Spleen (tissue), 11 donors: ENCODE data around the gene HNRNPC. TPM values are rescaled to one million over a fixed set of nuclear protein-coding genes. Genes with fewer than 3 reads are reported as not detected.

Source experiments
- DNase-seq: peaks from one replicate; pipeline ENCODE4 v3.0.0-alpha.2; 2020
- H3K27ac ChIP-seq, 8 donors: fragments of 200-600 bp; sonication (generic) in 7 of 8; 1 replicate in 4 of 8; 2 replicates in 4 of 8; pipeline versions ENCODE4 v1.5.0 to v1.8.0; 2016 to 2021; ENCODE audit warnings: inconsistent platforms in 4 of 8, mild to moderate bottlenecking in 4 of 8, moderate library complexity in 1 of 8
- H3K27me3 ChIP-seq, 7 donors: fragments of 200-600 bp; sonication (generic) in 6 of 7; replicated peaks in 1 of 7; 1 replicate in 4 of 7; 2 replicates in 3 of 7; pipeline versions ENCODE4 v1.5.0 to v1.8.0; 2016 to 2021; ENCODE audit warnings: inconsistent platforms in 3 of 7, mild to moderate bottlenecking in 1 of 7
- H3K36me3 ChIP-seq, 6 donors: fragments of 200-600 bp; sonication (generic) in 5 of 6; 1 replicate in 4 of 6; 2 replicates in 2 of 6; pipeline versions ENCODE4 v1.5.0 to v1.8.0; 2016 to 2021; ENCODE audit warnings: inconsistent platforms in 2 of 6
- H3K4me1 ChIP-seq, 6 donors: fragments of 200-600 bp; sonication (generic) in 5 of 6; 1 replicate in 3 of 6; 2 replicates in 3 of 6; pipeline versions ENCODE4 v1.5.0 to v1.8.0; 2016 to 2021; ENCODE audit warnings: inconsistent platforms in 3 of 6
- H3K4me3 ChIP-seq, 8 donors: fragments of 200-600 bp; sonication (generic) in 7 of 8; 1 replicate in 4 of 8; 2 replicates in 4 of 8; pipeline versions ENCODE4 v1.5.0 to v1.8.0; 2016 to 2021; ENCODE audit warnings: inconsistent platforms in 4 of 8, mild to moderate bottlenecking in 4 of 8, moderate library complexity in 2 of 8
- H3K9me3 ChIP-seq, 8 donors: fragments of 200-600 bp; sonication (generic) in 7 of 8; 1 replicate in 4 of 8; 2 replicates in 4 of 8; pipeline versions ENCODE4 v1.5.0 to v1.8.0; 2016 to 2021; ENCODE audit warnings: inconsistent platforms in 4 of 8
- CTCF ChIP-seq, 11 experiments: fragments of 200-600 bp in 7 of 11; fragments of 450-650 bp in 4 of 11; sonication (generic) in 4 of 11; IDR thresholded peaks in 8 of 11; conservative IDR thresholded peaks in 3 of 11; 1 replicate in 7 of 11; 2 replicates in 4 of 11; pipeline versions ENCODE4 v1.4.0 to v1.8.0; 2016 to 2021; ENCODE audit warnings: antibody characterized with exemption in 11 of 11, inconsistent platforms in 4 of 11, mild to moderate bottlenecking in 1 of 11
- POLR2A ChIP-seq, 3 donors: fragments of 450-650 bp; IDR thresholded peaks; one replicate each; pipeline ENCODE4 v1.5.1; 2017; ENCODE audit warnings: antibody characterized with exemption in 3 of 3, mild to moderate bottlenecking in 1 of 3
- POLR2AphosphoS5 ChIP-seq, 3 donors: sonication (generic); formaldehyde crosslinking; IDR thresholded peaks; one replicate each; pipeline ENCODE4 v1.5.1; 2017; ENCODE audit warnings: antibody characterized with exemption in 3 of 3
- WGBS, 5 donors: extraction: QIAGEN DNeasy Blood & Tissue Kit in 3 of 5; methylation state at CpG; one replicate each; pipeline versions ENCODE4 v1.1.5 to v1.1.7; 2013 to 2018; 5-methylcytosine and 5-hydroxymethylcytosine counted together
- intact Hi-C: fragments of 100-400 bp; cut with DNase I; formaldehyde crosslinking; loops from one replicate; pipeline ENCODE4 v1.15.0; 2023; ENCODE audit warnings: low total_unique reads
- polyA plus RNA-seq, 3 donors: library from polyadenylated mRNA; stranded (reverse); fragments of 200-250 nt; gene quantifications; one replicate each; pipeline ENCODE4 v1.2.1, GENCODE V29; 2013
- total RNA-seq, 7 donors: library from RNA; depleted of rRNA in 3 of 7; stranded (reverse); fragments of >200 nt in 3 of 7; fragmentation: NEBNext Ultra II Directional in 4 of 7; extraction: Animal tissue kit (Norgen Biotek cat#: 25700) in 4 of 7; gene quantifications; one replicate each; pipeline versions ENCODE4 v1.1.0 to v1.2.1, GENCODE V29; 2016 to 2021
- donor health status: healthy with polysubstance abuse.
- donor health status: DM: no; HTN: no; CAD: no; lungs with moderate emphysema.
- donor health status: DM: no; HTN: no; CAD: no.
- donor health status: Bipolar disorder and iron deficiency.
- donor health status: healthy.
- donor health status: DM: no; HTN: no; CAD: no.
- donor health status: DM: yes; HTN: yes; CAD: no.

The HNRNPC gene
- total and polyA plus RNA-seq, 10 donors = 374 to 824 (median 517) TPM

DNA sequence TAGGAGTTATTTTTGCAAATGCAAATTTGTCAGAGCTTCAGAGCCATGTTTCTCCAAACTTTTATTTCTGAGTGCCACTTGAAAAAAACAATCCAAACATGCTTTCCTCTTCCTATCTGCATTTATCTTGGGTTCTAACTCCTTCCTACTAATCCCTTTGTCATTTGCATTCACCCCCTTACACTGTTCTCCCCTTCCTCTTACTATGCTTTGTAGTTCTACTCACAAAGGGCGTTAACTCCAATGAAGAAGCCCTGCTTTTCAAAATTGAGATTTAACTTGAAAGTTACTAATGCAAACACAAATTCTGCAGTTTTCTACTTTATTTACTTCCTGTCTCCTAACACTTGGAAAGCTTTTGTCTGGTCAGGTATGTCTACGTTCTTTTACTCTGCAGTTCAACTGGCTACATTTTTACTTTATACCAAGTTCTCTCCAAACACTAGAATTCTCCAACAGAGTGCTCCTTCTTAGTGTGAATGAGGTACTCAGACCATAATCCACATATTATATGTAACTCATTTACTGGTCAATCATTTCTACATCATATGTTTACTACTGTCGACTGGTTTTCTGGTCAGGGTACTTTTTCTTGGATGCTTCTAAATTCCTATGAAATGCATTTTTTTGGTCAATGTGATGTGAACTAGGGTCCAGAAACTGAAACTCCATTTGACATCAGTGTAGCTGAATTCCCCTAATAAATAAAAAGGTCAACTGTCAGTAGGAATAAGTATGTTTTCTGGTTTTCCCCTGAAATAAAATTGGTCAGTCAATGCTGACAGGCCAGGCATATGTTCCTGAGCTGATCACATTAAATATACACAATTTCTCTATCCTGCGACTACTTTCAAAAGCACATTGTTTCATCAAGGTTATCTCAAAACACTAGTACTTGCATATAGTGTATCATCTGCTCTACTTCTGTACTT is 62.2 kb downstream of the HNRNPC start:
- H3K36me3 ChIP-seq = peaks cover 3 to 84% (median 59%) of the 10 kb centered on the region in 6 donors
- no peaks in the 10 kb centered on the region for H3K27me3 ChIP-seq
- WGBS, 5 donors = 82 to 89% (median 86%) methylated on average over 4 of the region's 4 CpGs
- intact Hi-C loops = no loop called here
- no peak overlapping the region for H3K27ac ChIP-seq
- peaks cover 0 to 26% (median 2%) of the 10 kb centered on the region in 6 donors for H3K4me1 ChIP-seq
- no peak for TF ChIP-seq POLR2A (IDR thresholded peaks at IDR 0.05)
- TF ChIP-seq CTCF (IDR thresholded peaks at IDR 0.05 in 8 of 11, conservative IDR thresholded peaks at IDR 0.05 in 3 of 11) = no peak
- no peak for TF ChIP-seq POLR2AphosphoS5 (IDR thresholded peaks at IDR 0.05)
- no peaks in the 10 kb centered on the region for H3K9me3 ChIP-seq
- no peak for DNase-seq
- H3K4me3 ChIP-seq = no peak overlapping the region

DNA sequence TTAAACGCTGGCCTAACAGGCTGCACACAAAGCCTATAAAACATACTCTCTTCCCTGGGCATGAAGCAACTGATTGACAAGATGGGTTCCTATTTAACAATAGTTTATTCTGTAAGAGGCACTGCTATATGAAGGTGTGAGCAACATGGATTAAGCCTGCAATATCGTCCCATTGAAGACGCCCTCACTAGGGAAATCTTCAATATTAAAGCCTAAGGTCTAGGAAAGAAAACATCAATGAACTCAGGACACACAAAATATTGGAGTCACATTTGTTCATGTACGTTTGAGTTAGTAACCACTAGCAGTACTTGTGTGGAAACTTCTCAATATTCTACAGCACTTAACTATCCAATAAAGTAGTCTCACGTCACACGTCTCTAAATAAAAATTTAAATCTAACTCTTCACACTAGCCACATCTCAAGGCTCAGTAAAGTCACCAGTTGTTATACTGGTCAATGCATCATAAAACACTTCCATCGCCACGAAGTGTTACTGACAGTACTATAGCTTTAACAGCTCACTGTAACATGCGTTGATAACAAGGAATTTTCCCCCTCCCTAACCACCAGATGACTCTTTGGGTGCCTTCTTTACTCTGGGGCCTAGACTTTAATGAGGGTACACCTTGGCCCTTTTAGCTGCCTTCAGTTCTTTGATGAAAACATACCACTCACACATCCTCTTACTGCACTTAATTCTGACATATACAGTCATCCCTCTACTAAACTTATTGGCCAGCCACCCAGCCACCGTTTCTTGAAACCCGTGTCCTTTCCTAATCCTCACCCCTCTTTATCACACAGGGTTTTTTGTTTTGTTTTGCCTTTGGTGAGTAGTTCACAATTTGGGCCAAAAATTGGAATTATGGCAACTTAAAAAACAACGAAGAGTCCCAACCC is 63.3 kb downstream of the HNRNPC start:
- 90 to 97% (median 91%) methylated on average over 12 of the region's 12 CpGs for WGBS, 5 donors
- intact Hi-C loops = no loop called here
- H3K4me3 ChIP-seq = no peak overlapping the region
- TF ChIP-seq POLR2AphosphoS5 (IDR thresholded peaks at IDR 0.05) (peak in 1 of 3 donors; percentile 50), CTCF (IDR thresholded peaks at IDR 0.05 in 8 of 11, conservative IDR thresholded peaks at IDR 0.05 in 3 of 11) (no peak), POLR2A (IDR thresholded peaks at IDR 0.05) (no peak)
- DNase-seq = no peak
- no peaks in the 10 kb centered on the region for H3K27me3 ChIP-seq
- H3K36me3 ChIP-seq = peaks cover 0 to 79% (median 48%) of the 10 kb centered on the region in 6 donors
- H3K27ac ChIP-seq = no peak overlapping the region
- peaks cover 0 to 22% (median 2%) of the 10 kb centered on the region in 6 donors for H3K4me1 ChIP-seq
- no peaks in the 10 kb centered on the region for H3K9me3 ChIP-seq

DNA sequence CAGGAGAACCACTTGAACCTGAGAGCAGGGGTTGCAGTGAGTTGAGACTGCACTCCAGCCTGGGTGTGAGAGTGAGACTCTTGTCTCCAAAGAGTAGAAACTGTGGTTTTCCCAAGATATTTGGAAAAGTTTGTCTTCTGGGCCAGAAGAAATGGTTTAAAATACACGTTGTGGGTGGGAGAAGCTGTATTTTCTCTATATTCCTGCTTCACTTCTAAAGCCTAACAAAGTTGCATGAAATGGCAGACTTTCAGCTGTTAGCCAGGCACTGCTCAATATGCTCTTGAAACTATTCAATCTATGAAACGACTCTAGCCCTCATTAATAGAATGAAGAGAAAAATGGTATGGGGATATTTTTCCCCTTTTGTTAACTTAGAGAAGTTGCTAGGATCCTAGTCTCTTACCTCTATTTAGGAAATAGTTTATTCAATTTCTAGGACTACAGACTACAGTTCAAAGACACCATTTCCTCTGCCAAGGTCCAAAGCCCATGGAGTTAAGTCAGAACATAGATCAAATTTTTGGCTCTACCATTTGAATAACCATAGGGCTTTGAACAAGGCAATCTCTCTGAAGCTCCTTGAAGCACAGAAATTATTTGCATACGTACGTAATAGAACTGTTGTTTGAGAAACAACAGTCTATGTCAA is 64.1 kb downstream of the HNRNPC start:
- Histone ChIP-seq H3K9me3 (no peaks in the 10 kb centered on the region), H3K27me3 (no peaks in the 10 kb centered on the region), H3K36me3 (peaks cover 0 to 71% (median 43%) of the 10 kb centered on the region in 6 donors), H3K27ac (no peak overlapping the region), H3K4me1 (peaks cover 0 to 22% (median 2%) of the 10 kb centered on the region in 6 donors), H3K4me3 (no peak overlapping the region)
- intact Hi-C loops = no loop called here
- WGBS, 5 donors = 87 to 91% (median 87%) methylated on average over 4 of the region's 4 CpGs
- TF ChIP-seq POLR2AphosphoS5 (IDR thresholded peaks at IDR 0.05) (peak in 1 of 3 donors; percentile 34), CTCF (IDR thresholded peaks at IDR 0.05 in 8 of 11, conservative IDR thresholded peaks at IDR 0.05 in 3 of 11) (no peak), POLR2A (IDR thresholded peaks at IDR 0.05) (no peak)
- no peak for DNase-seq
